HG02884 (cell line): ENCODE results near the gene CDH18.

Source experiments
- ATAC-seq: cut with Tn5 transposase; IDR thresholded peaks from one replicate; pipeline ENCODE4 v1.9.1; 2021; ENCODE audit warnings: mild to moderate bottlenecking, moderate library complexity; ENCODE audit not compliant: unreplicated experiment

Gene CDH18

GRCh38 chr5:19930451-19930850 is 57.5 kb downstream of the CDH18 start:
- no peak for ATAC-seq

DNA sequence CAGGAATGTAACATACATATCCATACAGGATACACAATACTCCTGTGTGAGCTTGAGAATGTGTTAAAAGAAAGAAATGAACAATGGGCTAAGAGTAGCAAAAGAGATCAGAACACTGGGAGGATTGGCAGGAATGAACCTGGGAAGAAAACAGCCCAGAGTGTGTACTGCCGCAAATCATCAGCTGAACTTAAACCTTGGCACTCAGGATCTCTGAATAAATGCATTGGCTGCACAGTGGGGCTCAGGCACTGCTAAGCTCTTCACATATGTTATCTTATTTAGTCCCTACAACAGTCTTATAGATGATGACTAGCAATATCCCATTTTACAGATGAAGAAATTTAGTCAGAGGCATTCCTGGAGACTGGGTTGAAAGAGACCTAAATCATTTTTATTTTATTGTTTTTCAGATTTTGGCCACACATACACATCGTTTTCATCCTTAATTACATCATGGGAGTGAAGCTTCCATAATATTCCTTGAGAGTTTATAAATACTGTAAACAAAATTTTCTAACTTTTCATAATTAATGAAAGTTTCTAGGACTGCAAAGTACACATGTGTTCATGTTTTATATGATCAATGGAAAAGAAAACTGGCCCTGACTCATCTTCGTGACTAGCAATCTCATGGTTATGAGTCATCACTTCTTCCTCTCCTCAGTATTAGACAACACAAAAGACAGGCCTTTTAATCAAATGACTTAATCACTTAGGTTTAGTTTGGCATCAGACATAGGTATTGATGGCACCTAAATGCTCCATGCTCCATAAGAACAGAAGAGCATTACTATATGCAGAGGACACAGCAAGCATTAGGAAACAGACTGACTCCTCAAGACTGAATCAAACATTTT is 59.2 kb downstream of the CDH18 start:
- no peak for ATAC-seq

- ATAC-seq, result no peak
Observed at GRCh38 chr5:19927919-19928318, 60.1 kb downstream of the CDH18 start.

DNA sequence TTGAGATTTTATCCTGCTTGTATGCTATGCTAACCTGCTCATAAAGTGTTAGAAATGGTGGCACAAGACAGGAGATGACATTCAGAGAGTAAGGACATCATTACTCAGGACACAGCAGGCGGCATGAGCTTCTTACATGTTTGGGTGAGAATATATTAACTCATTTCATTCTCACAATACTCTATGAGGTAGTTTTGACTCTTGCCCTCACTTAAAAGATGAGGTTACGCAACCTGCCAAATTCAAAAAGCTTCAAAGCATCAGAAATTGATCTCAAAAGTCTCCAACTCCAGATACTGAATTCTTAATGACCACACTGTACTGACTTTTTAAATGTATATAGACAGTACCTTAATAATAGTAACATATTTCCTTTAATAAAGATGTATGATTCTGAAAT is 60.8 kb downstream of the CDH18 start:
- no peak for ATAC-seq

- ATAC-seq, result no peak
Observed at GRCh38 chr5:19923742-19924141, 64.3 kb downstream of the CDH18 start.

- ATAC-seq, result no peak
Observed at GRCh38 chr5:19920761-19921160, 67.2 kb downstream of the CDH18 start.

- no peak for ATAC-seq
Observed at GRCh38 chr5:19918780-19919179, 69.2 kb downstream of the CDH18 start.

DNA sequence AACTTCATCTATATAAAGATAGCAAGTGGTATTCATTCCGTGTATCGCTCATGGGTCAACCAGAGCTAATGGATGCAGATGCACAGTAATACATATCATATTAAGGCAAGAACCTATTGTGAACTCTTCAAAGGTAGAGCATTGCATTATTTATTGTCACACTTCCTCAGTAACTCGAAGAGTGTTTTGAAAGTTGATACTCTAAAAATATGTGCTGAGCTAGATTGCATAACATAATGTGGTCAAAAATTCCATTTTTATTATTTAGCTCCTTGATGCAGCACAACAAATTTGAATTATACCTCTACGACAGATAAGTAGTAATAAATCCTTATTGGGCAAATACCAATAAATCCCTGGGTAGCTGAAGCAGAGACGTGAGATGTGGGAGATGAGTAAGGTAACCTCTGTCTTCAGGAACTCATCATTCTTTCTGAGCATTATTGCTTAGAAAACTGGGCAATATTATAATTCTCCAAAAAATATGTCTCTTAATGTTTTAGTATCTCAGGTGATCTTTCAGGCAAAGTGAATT is 70.3 kb downstream of the CDH18 start:
- no peak for ATAC-seq

DNA sequence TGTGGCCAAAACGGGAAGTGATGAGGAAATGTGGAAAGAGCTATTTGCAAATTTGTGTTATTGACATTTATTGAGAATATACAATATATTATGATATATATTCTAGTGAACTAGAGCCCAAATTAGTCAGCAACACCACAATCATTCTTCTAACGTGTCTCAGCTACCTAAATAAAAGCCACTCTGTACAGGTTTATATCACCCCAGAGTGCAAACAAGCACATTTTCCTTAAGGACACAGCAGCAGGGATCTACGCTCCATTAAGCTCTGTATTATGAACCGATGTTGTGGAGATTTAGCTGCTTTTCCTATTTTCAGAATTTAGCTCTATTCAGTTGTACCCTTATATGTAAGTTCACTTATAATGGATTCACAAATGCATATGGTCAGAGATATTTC is 77.9 kb downstream of the CDH18 start:
- no peak for ATAC-seq

GRCh38 chr5:19904766-19905165 is 83.2 kb downstream of the CDH18 start:
- no peak for ATAC-seq

- ATAC-seq, result no peak
Observed at GRCh38 chr5:19903611-19904010, 84.4 kb downstream of the CDH18 start.

- ATAC-seq, result no peak
Observed at GRCh38 chr5:19902316-19902934, 85.6 kb downstream of the CDH18 start.

- ATAC-seq, result no peak
Observed at GRCh38 chr5:19900269-19900668, 87.7 kb downstream of the CDH18 start.

- ATAC-seq, result no peak
Observed at GRCh38 chr5:19891658-19892057, 96.3 kb downstream of the CDH18 start.

DNA sequence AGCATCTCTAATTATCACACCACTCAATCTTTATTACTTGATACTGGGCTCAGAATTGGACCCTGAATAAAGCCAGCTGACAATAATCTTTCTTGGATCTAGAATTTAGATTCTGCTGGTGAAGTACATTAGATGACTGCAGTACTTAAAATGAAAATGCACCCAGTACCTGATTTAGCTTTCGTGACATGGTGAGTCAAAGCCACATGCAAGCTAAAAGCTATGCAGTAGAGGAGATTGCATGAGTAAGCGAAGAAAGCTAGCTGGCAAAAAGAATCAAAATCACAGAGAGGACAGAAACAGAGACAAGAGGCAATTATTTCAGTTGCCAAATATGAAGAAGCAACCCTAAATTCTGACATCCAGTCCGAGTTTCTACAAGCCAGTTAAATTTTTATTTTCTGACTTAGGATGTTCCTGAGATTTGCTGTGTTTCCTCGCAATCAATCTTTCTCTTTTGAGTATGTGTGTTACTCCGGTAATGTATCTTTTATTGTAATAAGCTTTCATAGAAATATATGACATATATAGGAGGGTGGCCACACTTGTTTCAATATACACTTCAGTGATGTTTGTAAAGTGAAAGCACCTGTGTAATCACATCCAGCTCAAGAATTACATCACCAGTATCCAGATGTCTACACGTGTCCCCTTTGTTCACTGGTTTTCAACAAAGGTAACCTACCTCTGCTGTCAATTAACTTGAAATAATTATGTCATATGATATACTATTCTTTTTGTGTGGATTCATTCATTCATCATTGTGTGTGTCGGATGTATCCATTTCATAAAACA is 101.7 kb downstream of the CDH18 start:
- ATAC-seq, result no peak

DNA sequence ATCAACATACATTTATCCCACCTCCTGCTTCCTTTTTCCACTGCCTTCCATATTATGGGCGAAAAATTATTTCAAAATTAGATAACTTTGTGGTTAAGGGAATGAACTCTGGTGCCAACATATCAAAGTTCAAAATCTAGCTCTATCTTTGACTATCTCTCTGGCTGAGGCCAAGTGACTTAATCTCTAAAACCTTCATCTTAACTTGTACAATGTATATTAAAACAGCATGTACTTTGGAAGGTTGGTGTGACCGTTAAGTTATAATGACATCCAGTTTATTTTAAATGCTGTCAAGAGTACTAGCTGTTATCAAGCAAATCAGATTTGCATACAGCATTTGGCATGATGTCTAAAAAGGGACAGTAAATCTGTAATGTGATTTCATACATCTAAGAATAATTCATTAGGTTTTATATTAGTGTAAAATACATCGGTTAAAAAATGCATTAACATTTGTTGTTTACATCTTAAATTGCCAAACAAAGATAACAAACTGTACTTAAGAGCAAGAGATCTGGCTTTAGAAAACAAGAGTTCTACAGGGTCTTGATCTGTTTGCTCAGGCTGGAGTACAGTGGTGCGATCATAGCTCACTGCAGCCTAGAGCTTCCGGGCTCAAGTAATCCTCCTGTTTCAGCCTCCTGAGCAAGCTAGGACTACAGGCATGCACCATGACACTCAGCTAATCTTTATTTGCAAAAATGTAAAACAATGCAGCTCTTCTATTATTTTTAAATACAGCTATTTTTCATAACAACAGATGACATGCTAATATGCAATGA is 102.8 kb downstream of the CDH18 start:
- no peak for ATAC-seq

- ATAC-seq, result no peak
Observed at GRCh38 chr5:19880859-19881436, 107.1 kb downstream of the CDH18 start.

GRCh38 chr5:19880458-19880857 is 107.5 kb downstream of the CDH18 start:
- no peak for ATAC-seq

- ATAC-seq, result no peak
Observed at GRCh38 chr5:19874811-19875210, 113.2 kb downstream of the CDH18 start.

DNA sequence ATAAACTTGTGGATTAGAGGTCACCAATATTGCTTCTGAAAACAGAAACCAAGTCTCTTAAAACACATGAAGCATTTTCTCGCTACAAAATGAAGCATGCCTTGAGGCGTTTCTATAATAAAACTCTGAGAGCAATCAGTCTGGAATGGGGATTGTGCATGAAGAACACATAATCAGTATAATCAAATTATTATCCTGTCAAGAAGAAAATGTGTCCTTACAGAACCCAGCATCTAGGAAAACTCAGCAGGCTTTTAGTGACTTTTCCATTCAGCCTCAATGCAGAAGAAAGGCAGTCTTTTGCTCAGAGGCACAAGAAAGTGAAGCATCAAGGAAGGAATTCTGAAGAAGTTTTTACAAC is 121.9 kb downstream of the CDH18 start:
- no peak for ATAC-seq
